A204.1 (cell line): Measurements from ENCODE around the gene RNF4.
"Not testable (repeated sequence)": the region's sequence is repeated elsewhere in the genome, so short reads cannot be mapped to it uniquely, and the experiment has no call there.

Experiments
- FAIRE-seq: peaks from 2 replicates; lab custom pipeline; 2012; peaks lifted over from hg19 to GRCh38; lab: Jason Lieb, UNC

The RNF4 gene

GRCh38 chr4:2458546-2459491, 10.1 kb upstream of the RNF4 start:
- FAIRE-seq, result no peak

GRCh38 chr4:2459589-2460349, 9.1 kb upstream of the RNF4 start:
- no peak for FAIRE-seq

GRCh38 chr4:2461246-2461960, 7.5 kb upstream of the RNF4 start:
- no peak for FAIRE-seq

GRCh38 chr4:2462218-2462991, 6.5 kb upstream of the RNF4 start:
- no peak for FAIRE-seq

- no peak for FAIRE-seq
These were observed 5.7 kb upstream of the RNF4 start for GRCh38 chr4:2462992-2463762.

- no peak for FAIRE-seq
These were observed 3.9 kb upstream of the RNF4 start for GRCh38 chr4:2465032-2465431.

GRCh38 chr4:2465544-2465943, 3.4 kb upstream of the RNF4 start:
- not testable (repeated sequence) for FAIRE-seq

- no peak for FAIRE-seq
These were observed 482 bp downstream of the RNF4 start for GRCh38 chr4:2469192-2469984.

- no peak for FAIRE-seq
These were observed 1.9 kb downstream of the RNF4 start for GRCh38 chr4:2470791-2471190.

- no peak for FAIRE-seq
These were observed 3.3 kb downstream of the RNF4 start for GRCh38 chr4:2472187-2472586.

- FAIRE-seq, result no peak
These were observed 9.3 kb downstream of the RNF4 start for GRCh38 chr4:2478229-2478628.

- FAIRE-seq, result no peak
These were observed 11.7 kb downstream of the RNF4 start for GRCh38 chr4:2480649-2481048.

GRCh38 chr4:2482192-2482591, 13.3 kb downstream of the RNF4 start:
- FAIRE-seq, result no peak

GRCh38 chr4:2482693-2483092, 13.8 kb downstream of the RNF4 start:
- no peak for FAIRE-seq

GRCh38 chr4:2483237-2483636, 14.3 kb downstream of the RNF4 start:
- no peak for FAIRE-seq

- no peak for FAIRE-seq
These were observed 15.3 kb downstream of the RNF4 start for GRCh38 chr4:2484185-2484584.

GRCh38 chr4:2484993-2485392, 16.1 kb downstream of the RNF4 start:
- FAIRE-seq, result no peak

- FAIRE-seq, result no peak
These were observed 17.1 kb downstream of the RNF4 start for GRCh38 chr4:2485956-2486355.

- FAIRE-seq, result no peak
These were observed 18.1 kb downstream of the RNF4 start for GRCh38 chr4:2486981-2487380.

- no peak for FAIRE-seq
These were observed 18.7 kb downstream of the RNF4 start for GRCh38 chr4:2487632-2488031.
